RWPE2 (cell line): Measurements from ENCODE around the gene BDNF.

Experiments
- ATAC-seq: fragments of 200-7000 bp; cut with Tn5 transposase; 3 replicates; pipeline ENCODE4 v1.9.1; 2021; ENCODE audit warnings: low read depth
- DNase-seq: peaks from one replicate; pipeline ENCODE4 v3.0.0-alpha.2; 2020; ENCODE audit warnings: low spot score
- H3K27ac ChIP-seq: fragments of 450-650 bp; 2 replicates; pipeline ENCODE4 v1.5.1; 2017; ENCODE audit warnings: mild to moderate bottlenecking; ENCODE audit not compliant: poor library complexity, severe bottlenecking
- H3K27me3 ChIP-seq: fragments of 250-450 bp; sonication (Bioruptor Pico); 2 replicates; pipeline ENCODE4 v1.5.1; 2021; ENCODE audit warnings: mild to moderate bottlenecking, moderate library complexity; ENCODE audit not compliant: insufficient read depth, poor library complexity, severe bottlenecking
- H3K36me3 ChIP-seq: fragments of 250-450 bp; sonication (Bioruptor Pico); 2 replicates; pipeline ENCODE4 v1.5.1; 2020; ENCODE audit warnings: low read depth, mild to moderate bottlenecking, moderate library complexity
- H3K4me1 ChIP-seq: fragments of 250-450 bp; sonication (Bioruptor Pico); 2 replicates; pipeline ENCODE4 v1.5.1; 2021; ENCODE audit warnings: mild to moderate bottlenecking, moderate library complexity; ENCODE audit not compliant: insufficient read depth, poor library complexity, severe bottlenecking
- H3K4me3 ChIP-seq: fragments of 250-450 bp; sonication (Bioruptor Pico); 2 replicates; pipeline ENCODE4 v1.5.1; 2021; ENCODE audit warnings: mild to moderate bottlenecking, moderate library complexity; ENCODE audit not compliant: severe bottlenecking
- H3K9me3 ChIP-seq: fragments of 250-450 bp; sonication (Bioruptor Pico); 2 replicates; pipeline ENCODE4 v1.5.1; 2021; ENCODE audit warnings: mild to moderate bottlenecking, moderate library complexity; ENCODE audit not compliant: severe bottlenecking
- TF ChIP-seq, protein P1 (sequence below): fragments of 450-650 bp; IDR thresholded peaks from one replicate; pipeline ENCODE4 v1.5.1; 2017; ENCODE audit warnings: mild to moderate bottlenecking, moderate library complexity; ENCODE audit not compliant: poor library complexity, severe bottlenecking

The BDNF gene

GRCh38 chr11:27720277-27720830, 20.1 kb upstream of the BDNF start:
- ATAC-seq (no peak), DNase-seq (no peak)
- no peaks in the 10 kb centered on the region for H3K4me1 ChIP-seq
- H3K4me3 ChIP-seq: no peak overlapping the region
- TF ChIP-seq, protein P1, sequence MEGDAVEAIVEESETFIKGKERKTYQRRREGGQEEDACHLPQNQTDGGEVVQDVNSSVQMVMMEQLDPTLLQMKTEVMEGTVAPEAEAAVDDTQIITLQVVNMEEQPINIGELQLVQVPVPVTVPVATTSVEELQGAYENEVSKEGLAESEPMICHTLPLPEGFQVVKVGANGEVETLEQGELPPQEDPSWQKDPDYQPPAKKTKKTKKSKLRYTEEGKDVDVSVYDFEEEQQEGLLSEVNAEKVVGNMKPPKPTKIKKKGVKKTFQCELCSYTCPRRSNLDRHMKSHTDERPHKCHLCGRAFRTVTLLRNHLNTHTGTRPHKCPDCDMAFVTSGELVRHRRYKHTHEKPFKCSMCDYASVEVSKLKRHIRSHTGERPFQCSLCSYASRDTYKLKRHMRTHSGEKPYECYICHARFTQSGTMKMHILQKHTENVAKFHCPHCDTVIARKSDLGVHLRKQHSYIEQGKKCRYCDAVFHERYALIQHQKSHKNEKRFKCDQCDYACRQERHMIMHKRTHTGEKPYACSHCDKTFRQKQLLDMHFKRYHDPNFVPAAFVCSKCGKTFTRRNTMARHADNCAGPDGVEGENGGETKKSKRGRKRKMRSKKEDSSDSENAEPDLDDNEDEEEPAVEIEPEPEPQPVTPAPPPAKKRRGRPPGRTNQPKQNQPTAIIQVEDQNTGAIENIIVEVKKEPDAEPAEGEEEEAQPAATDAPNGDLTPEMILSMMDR: no peak
- no peak overlapping the region for H3K27ac ChIP-seq
- H3K9me3 ChIP-seq: no peaks in the 10 kb centered on the region
- no peaks in the 10 kb centered on the region for H3K36me3 ChIP-seq
- peaks cover 46% of the 10 kb centered on the region for H3K27me3 ChIP-seq

DNA sequence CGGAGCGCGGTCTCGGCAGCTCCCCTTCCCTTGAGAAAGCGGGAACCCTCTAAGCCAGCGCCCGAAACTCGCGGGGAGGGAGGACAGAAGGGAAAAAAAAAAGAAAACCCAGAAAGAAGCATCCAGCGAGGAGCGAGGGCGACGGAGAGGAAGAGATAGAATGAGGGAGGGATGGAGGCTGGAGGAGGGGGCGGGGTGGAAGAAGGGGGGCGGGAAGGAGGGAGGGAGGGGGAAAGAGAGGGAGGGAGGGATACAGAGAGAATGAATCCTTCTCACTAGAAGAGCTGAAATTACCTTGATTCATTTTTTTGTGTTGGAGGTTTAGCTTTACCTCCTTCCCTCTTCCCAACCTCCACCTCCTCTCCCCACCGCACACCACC, 19.3 kb upstream of the BDNF start:
- H3K9me3 ChIP-seq: no peaks in the 10 kb centered on the region
- H3K27ac ChIP-seq: no peak overlapping the region
- TF ChIP-seq, protein P1: no peak
- H3K4me3 ChIP-seq: peak overlapping the region; percentile 40
- peaks cover 42% of the 10 kb centered on the region for H3K27me3 ChIP-seq
- DNase-seq (no peak), ATAC-seq (no peak)
- no peaks in the 10 kb centered on the region for H3K36me3 ChIP-seq
- H3K4me1 ChIP-seq: no peaks in the 10 kb centered on the region

- ATAC-seq: peak; percentile 58
- H3K9me3 ChIP-seq: no peaks in the 10 kb centered on the region
- H3K4me3 ChIP-seq: peak overlapping the region; percentile 40
- TF ChIP-seq, protein P1: no peak
- peaks cover 38% of the 10 kb centered on the region for H3K27me3 ChIP-seq
- no peaks in the 10 kb centered on the region for H3K4me1 ChIP-seq
- peak overlapping the region; percentile 3 for H3K27ac ChIP-seq
- no peaks in the 10 kb centered on the region for H3K36me3 ChIP-seq
- DNase-seq: no peak
Measured at GRCh38 chr11:27718863-27719545, 18.7 kb upstream of the BDNF start.

- H3K36me3 ChIP-seq: no peaks in the 10 kb centered on the region
- H3K27ac ChIP-seq: peak overlapping the region; percentile 3
- peaks cover 35% of the 10 kb centered on the region for H3K27me3 ChIP-seq
- peak overlapping the region; percentile 40 for H3K4me3 ChIP-seq
- peak; percentile 79 for ATAC-seq
- peak; percentile 70 for DNase-seq
- no peaks in the 10 kb centered on the region for H3K4me1 ChIP-seq
- TF ChIP-seq, protein P1: no peak
- no peaks in the 10 kb centered on the region for H3K9me3 ChIP-seq
Measured at GRCh38 chr11:27718346-27718862, 18.1 kb upstream of the BDNF start.

- Histone ChIP-seq H3K27ac (peak overlapping the region; percentile 3), H3K4me1 (no peaks in the 10 kb centered on the region), H3K36me3 (no peaks in the 10 kb centered on the region), H3K4me3 (peak overlapping the region; percentile 40), H3K9me3 (no peaks in the 10 kb centered on the region), H3K27me3 (peaks cover 29% of the 10 kb centered on the region)
- TF ChIP-seq, protein P1: no peak
- no peak for DNase-seq
- ATAC-seq: no peak
Measured at GRCh38 chr11:27717801-27718229, 17.6 kb upstream of the BDNF start.
